K562 (cell line): ENCODE results near the gene SCRN2. TPM values are rescaled to one million over a fixed set of nuclear protein-coding genes. Genes with fewer than 3 reads are reported as not detected.

Experiments used
- BRD4 ChIP-seq: fragments of 200-600 bp; sonication (generic); IDR thresholded peaks from 2 replicates; pipeline ENCODE4 v1.6.1; 2017; ENCODE audit warnings: inconsistent platforms
- CAMTA2 ChIP-seq: fragments of 250-450 bp; sonication (Bioruptor Pico); conservative IDR thresholded peaks from 2 replicates; pipeline ENCODE4 v1.5.1; 2022
- CC2D1A ChIP-seq: fragments of 450-650 bp; IDR thresholded peaks from 2 replicates; pipeline ENCODE4 v1.6.1; 2017; ENCODE audit warnings: mild to moderate bottlenecking
- COPS2 ChIP-seq: fragments of 450-650 bp; conservative IDR thresholded peaks from 2 replicates; pipeline ENCODE4 v1.6.1; 2016; ENCODE audit warnings: mild to moderate bottlenecking, moderate library complexity
- EHMT2 ChIP-seq: fragments of 450-650 bp; IDR thresholded peaks from 2 replicates; pipeline ENCODE4 v1.6.1; 2018; ENCODE audit warnings: antibody characterized with exemption
- ELF4 ChIP-seq: fragments of 450-650 bp; formaldehyde crosslinking; IDR thresholded peaks from 2 replicates; pipeline ENCODE4 v1.4.0; 2022; ENCODE audit warnings: missing genetic modification characterization
- FOXA3 ChIP-seq, 2 experiments: fragments of 450-650 bp in 1 of 2; sonication (generic) in 1 of 2; formaldehyde crosslinking; IDR thresholded peaks in 1 of 2; conservative IDR thresholded peaks in 1 of 2; 2 replicates each; pipeline versions ENCODE4 v1.4.0 to v1.8.0; 2020 to 2022; ENCODE audit warnings: mild to moderate bottlenecking in 2 of 2, missing genetic modification reagents in 1 of 2
- HDAC2 ChIP-seq: fragments of 450-650 bp; IDR thresholded peaks from 2 replicates; pipeline ENCODE4 v1.6.1; 2016; ENCODE audit warnings: mild to moderate bottlenecking
- IRF2 ChIP-seq: sonication (generic); formaldehyde crosslinking; IDR thresholded peaks from 2 replicates; pipeline ENCODE4 v1.8.1; 2022; ENCODE audit warnings: mild to moderate bottlenecking, missing genetic modification reagents
- PHTF2 ChIP-seq: fragments of 250-450 bp; sonication (Bioruptor Pico); IDR thresholded peaks from 2 replicates; pipeline ENCODE4 v1.5.0; 2021; ENCODE audit warnings: mild to moderate bottlenecking
- SREBF1 ChIP-seq: fragments of 150-350 bp; IDR thresholded peaks from 2 replicates; pipeline ENCODE4 v1.6.1; 2014; ENCODE audit warnings: antibody characterized with exemption, low read depth, low read length, borderline replicate concordance
- TAL1 ChIP-seq: fragments of 450-650 bp; IDR thresholded peaks from 2 replicates; pipeline ENCODE4 v1.6.1; 2016; ENCODE audit warnings: mild to moderate bottlenecking
- THRAP3 ChIP-seq: fragments of 450-650 bp; IDR thresholded peaks from 2 replicates; pipeline ENCODE4 v1.6.1; 2016; ENCODE audit warnings: mild to moderate bottlenecking, inconsistent platforms, borderline replicate concordance
- ZNF143 ChIP-seq: sonication (generic); formaldehyde crosslinking; IDR thresholded peaks from 2 replicates; pipeline ENCODE4 v1.9.0; 2022; ENCODE audit warnings: mild to moderate bottlenecking, missing genetic modification reagents
- ZNF184 ChIP-seq: sonication (generic); formaldehyde crosslinking; IDR thresholded peaks from 2 replicates; pipeline ENCODE4 v1.5.0; 2020; ENCODE audit warnings: missing genetic modification reagents
- ZNF274 ChIP-seq: IDR thresholded peaks from 2 replicates; pipeline ENCODE4 v1.6.1; 2011; ENCODE audit warnings: low read depth, mild to moderate bottlenecking, low read length, moderate library complexity, borderline replicate concordance
- ZNF3 ChIP-seq: fragments of 250-450 bp; sonication (Bioruptor Pico); IDR thresholded peaks from 2 replicates; pipeline ENCODE4 v1.5.0; 2021; ENCODE audit warnings: mild to moderate bottlenecking, moderate library complexity
- ZNF408 ChIP-seq: fragments of 250-450 bp; sonication (Bioruptor Pico); IDR thresholded peaks from 2 replicates; pipeline ENCODE4 v1.4.0; 2020; ENCODE audit warnings: low read depth, mild to moderate bottlenecking, moderate library complexity
- ZNF57 ChIP-seq: fragments of 450-650 bp; formaldehyde crosslinking; IDR thresholded peaks from 2 replicates; pipeline ENCODE4 v1.4.0; 2020; ENCODE audit warnings: mild to moderate bottlenecking, moderate library complexity
- ZNF76 ChIP-seq: fragments of 250-450 bp; sonication (Bioruptor Pico); IDR thresholded peaks from 2 replicates; pipeline ENCODE4 v1.4.0; 2020; ENCODE audit warnings: mild to moderate bottlenecking, moderate library complexity, borderline replicate concordance
- ZNF766 ChIP-seq: fragments of 200-800 bp; sonication (Bioruptor generic); conservative IDR thresholded peaks from 2 replicates; pipeline ENCODE4 v1.6.1; 2016; ENCODE audit warnings: missing genetic modification characterization, missing compliant biosample characterization
- polyA plus RNA-seq, 8 experiments: library from polyadenylated mRNA; depleted of rRNA in 4 of 8; stranded (reverse) in 5 of 8; unstranded in 3 of 8; fragments of >200 nt; fragmentation: Nextera tagmentation in 2 of 8; fragmentation: Illumina TruSeq in 1 of 8; extraction: Ambion mirVana in 2 of 8; extraction: Trizol in 1 of 8; gene quantifications; 2 replicates each; pipeline versions ENCODE4 v1.2.1 to v1.2.3, GENCODE V29; 2011 to 2014; ENCODE audit warnings: inconsistent platforms in 1 of 8, missing spikeins in 1 of 8
- total RNA-seq, 7 experiments: library from RNA; depleted of rRNA in 6 of 7; stranded (reverse); fragments of >200 nt in 6 of 7; fragmentation: Illumina TruSeq in 2 of 7; extraction: Trizol in 2 of 7; gene quantifications; 2 replicates each; pipeline versions ENCODE4 v1.2.1 to v1.2.3, GENCODE V29; 2011 to 2021; ENCODE audit warnings: low replicate concordance in 1 of 7
- TF ChIP-seq, protein P1 (sequence below): sonication (generic); IDR thresholded peaks from 2 replicates; pipeline ENCODE4 v1.6.1; 2016
- TF ChIP-seq, protein P2 (sequence below): fragments of 450-650 bp; IDR thresholded peaks from 2 replicates; pipeline ENCODE4 v1.6.1; 2014; ENCODE audit warnings: low read depth, mild to moderate bottlenecking, moderate library complexity, borderline replicate concordance
- TF ChIP-seq, protein P3 (sequence below): fragments of 250-450 bp; sonication (Bioruptor Pico); IDR thresholded peaks from 2 replicates; pipeline ENCODE4 v1.5.1; 2021; ENCODE audit warnings: mild to moderate bottlenecking

SCRN2 gene
- total and polyA plus RNA-seq, 9 of the 15 experiments (the other 6 are each of a cell fraction or from before 2014, with no cell fraction given), result 0.25 to 32.9 (median 13.6) TPM

DNA sequence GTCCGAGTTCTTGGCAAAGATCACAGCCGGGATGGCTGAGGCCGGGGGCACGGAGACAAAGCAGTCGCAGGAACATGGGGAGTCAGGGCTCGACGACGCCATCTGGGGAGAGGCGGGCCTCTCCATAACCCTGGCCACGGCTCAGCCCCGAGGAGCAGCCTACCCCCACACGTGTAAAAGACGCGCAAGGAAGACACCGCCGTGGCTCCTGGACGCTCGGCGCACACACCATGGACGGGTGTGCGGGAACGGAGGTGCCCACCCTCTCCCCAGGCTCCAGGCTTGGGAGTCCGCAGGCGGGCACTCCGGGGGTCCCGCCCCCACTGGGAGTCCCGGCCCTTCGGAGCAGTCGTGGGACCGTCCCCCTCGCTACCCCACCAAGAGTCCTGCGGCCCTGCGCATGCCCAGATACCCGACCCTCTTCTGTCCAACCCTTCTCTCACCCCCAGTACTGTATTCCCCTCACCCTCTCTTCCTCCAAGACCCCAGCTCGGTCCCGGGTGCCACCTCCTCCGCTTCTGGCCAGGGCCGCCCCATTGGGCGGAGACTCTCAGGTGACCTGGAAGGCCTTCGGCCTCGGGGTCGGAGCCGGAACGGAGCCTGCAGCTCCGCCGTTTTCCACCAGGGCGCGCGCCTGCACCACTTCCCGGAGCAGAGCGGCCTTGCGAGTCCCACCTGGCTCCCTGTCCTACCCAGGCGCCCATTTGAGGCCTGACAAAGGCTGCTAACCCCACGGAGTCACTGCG, at the start of gene SCRN2 (continued):
- 0 out of 2 replicates have a peak, but pooled peaks have one; percentile 46 for TF ChIP-seq ZNF766
- no peak for TF ChIP-seq THRAP3
- no peak for TF ChIP-seq ZNF408 (CRISPR knock-in tag)
- TF ChIP-seq IRF2, result no peak
- TF ChIP-seq ZNF184 (CRISPR knock-in tag), result no peak
- TF ChIP-seq BRD4, result no peak
- TF ChIP-seq ELF4 (CRISPR knock-in tag), result 0 out of 2 replicates have a peak, but pooled peaks have one; percentile 36
- no peak for TF ChIP-seq ZNF57 (CRISPR knock-in tag)
- TF ChIP-seq, protein P1, sequence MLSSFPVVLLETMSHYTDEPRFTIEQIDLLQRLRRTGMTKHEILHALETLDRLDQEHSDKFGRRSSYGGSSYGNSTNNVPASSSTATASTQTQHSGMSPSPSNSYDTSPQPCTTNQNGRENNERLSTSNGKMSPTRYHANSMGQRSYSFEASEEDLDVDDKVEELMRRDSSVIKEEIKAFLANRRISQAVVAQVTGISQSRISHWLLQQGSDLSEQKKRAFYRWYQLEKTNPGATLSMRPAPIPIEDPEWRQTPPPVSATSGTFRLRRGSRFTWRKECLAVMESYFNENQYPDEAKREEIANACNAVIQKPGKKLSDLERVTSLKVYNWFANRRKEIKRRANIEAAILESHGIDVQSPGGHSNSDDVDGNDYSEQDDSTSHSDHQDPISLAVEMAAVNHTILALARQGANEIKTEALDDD, result no peak
- TF ChIP-seq, protein P2, sequence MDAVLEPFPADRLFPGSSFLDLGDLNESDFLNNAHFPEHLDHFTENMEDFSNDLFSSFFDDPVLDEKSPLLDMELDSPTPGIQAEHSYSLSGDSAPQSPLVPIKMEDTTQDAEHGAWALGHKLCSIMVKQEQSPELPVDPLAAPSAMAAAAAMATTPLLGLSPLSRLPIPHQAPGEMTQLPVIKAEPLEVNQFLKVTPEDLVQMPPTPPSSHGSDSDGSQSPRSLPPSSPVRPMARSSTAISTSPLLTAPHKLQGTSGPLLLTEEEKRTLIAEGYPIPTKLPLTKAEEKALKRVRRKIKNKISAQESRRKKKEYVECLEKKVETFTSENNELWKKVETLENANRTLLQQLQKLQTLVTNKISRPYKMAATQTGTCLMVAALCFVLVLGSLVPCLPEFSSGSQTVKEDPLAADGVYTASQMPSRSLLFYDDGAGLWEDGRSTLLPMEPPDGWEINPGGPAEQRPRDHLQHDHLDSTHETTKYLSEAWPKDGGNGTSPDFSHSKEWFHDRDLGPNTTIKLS, result peak; percentile 33
- TF ChIP-seq ZNF3 (CRISPR knock-in tag), result no peak
- no peak for TF ChIP-seq SREBF1
- TF ChIP-seq CC2D1A, result peak; percentile 83
- TF ChIP-seq ZNF274, result no peak
- TF ChIP-seq TAL1, result no peak
- no peak for TF ChIP-seq COPS2
- TF ChIP-seq HDAC2, result 0 out of 2 replicates have a peak, but pooled peaks have one; percentile 17
- no peak for TF ChIP-seq PHTF2 (CRISPR knock-in tag)
- TF ChIP-seq CAMTA2 (CRISPR knock-in tag), result no peak
- no peak for TF ChIP-seq FOXA3 (CRISPR knock-in tag; conservative IDR thresholded peaks at IDR 0.05 in 1 of 2, IDR thresholded peaks at IDR 0.05 in 1 of 2)
- TF ChIP-seq ZNF143 (CRISPR knock-in tag), result no peak
- no peak for TF ChIP-seq EHMT2
- TF ChIP-seq, protein P3, sequence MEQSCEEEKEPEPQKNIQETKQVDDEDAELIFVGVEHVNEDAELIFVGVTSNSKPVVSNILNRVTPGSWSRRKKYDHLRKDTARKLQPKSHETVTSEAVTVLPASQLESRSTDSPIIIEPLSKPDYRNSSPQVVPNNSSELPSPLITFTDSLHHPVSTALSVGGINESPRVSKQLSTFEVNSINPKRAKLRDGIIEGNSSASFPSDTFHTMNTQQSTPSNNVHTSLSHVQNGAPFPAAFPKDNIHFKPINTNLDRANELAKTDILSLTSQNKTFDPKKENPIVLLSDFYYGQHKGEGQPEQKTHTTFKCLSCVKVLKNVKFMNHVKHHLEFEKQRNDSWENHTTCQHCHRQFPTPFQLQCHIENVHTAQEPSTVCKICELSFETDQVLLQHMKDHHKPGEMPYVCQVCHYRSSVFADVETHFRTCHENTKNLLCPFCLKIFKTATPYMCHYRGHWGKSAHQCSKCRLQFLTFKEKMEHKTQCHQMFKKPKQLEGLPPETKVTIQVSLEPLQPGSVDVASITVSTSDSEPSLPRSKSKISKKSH (CRISPR knock-in tag), result no peak
- no peak for TF ChIP-seq ZNF76
